Activated CD8-positive, alpha-beta memory T cell treated with anti-CD3 and anti-CD28 coated beads, Interleukin-2, amount 50 U/mL, for 48 hours (primary cell): ENCODE results near the gene MMP14.
A peak's percentile ranks its signal among the peaks of the same experiment; 100 is the strongest.

Experiments
- DNase-seq: peaks from one replicate; pipeline ENCODE4 v3.0.0-alpha.2; 2020

The MMP14 gene

GRCh38 chr14:22886500-22887259, 50.3 kb downstream of the MMP14 start:
- DNase-seq, result peak; percentile 81

DNA sequence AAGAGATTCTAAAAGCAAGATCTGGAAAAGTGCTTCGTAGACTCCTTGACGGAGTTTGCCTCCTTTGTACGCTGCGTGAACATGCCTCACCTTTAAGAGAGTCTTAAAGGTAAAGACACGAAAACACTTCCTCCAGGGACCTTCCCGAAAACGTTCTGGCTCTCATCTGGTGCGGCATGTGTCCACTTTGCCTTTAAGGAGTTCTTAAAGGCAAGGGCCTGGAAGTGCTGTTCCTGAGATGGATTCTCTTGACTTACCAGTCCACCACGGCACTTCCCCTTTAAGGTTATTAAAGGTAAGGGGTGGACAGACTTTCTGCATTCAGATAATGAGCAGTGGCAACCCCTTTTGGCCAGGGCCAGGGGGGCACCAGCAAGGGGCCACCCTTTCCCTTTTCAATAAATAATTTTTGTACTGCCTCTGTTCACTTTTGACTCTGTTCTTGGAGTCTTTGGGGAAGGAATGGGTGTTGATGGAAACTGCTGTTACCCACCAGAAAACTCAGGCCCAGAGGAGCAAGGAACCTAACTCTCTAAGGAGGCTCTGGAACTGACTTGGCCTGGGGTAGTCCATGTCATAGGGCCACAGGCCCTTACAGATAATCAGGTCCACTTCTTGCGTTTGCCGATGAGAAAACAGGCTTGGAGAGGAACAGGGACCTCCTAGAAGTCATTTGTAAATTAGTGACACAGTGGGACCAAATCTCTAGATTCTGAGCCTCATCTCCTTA, 51.0 kb downstream of the MMP14 start:
- no peak for DNase-seq

- DNase-seq, result peak; percentile 71
Observed at GRCh38 chr14:22887990-22888378, 51.6 kb downstream of the MMP14 start.

- no peak for DNase-seq
Observed at GRCh38 chr14:22888662-22889061, 52.3 kb downstream of the MMP14 start.

- DNase-seq, result no peak
Observed at GRCh38 chr14:22890416-22890815, 54.0 kb downstream of the MMP14 start.

DNA sequence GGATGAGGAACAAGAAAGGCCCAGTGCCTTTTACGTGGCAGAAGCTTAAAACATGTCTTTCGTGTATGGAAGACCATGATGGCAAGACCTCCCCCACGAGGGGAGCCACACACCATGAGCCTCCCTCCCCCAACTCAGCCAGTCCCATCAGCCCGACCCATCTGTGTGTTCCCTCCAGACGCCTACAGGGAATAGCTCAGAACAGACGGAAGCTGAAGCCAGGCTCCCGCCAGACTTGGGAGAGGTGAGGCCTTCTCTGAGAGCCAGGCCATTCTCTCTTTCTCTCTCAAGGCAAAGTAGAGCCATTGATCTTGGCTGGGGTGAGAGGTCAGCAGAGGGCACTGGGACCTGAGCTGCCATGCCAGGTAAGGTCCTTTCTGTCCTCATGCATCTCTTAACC, 56.1 kb downstream of the MMP14 start:
- DNase-seq, result no peak

DNA sequence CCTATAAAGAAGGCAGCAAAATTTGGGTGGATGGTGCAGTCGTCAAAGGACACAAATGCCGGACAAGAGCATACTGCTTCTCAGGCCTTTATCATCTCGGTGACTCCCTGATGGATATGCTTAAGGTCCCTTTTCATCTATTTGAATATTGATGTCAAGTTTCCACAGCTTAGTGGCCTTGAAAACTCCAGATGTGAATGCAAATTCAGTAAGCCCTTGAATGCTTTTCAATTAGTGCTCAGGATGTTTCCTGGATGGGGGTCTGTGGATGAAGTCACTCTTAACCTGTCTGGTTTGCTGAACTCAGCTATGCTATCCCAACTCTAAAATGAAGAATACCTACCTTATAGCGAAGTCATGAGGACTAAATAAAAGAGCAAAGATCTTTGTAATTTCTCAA, 57.3 kb downstream of the MMP14 start:
- no peak for DNase-seq

DNA sequence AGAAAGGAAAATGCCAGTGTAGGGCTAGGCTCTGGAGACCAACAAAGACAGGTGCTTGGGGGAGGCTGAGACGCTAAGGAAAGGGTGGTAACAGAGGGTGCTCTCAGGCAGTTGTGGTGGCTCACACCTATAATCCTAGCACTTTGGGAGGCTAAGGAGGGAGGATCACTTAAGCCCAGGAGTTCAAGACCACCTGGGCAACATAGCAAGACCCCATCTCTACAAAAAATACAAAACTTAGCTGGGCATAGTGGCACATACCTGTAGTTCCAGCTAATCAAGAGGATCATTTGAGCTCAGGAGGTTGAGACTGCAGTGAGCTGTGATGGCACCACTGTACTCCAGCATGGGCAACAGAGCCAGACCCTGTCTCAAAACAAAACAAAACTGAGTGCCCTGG, 59.0 kb downstream of the MMP14 start:
- no peak for DNase-seq

DNA sequence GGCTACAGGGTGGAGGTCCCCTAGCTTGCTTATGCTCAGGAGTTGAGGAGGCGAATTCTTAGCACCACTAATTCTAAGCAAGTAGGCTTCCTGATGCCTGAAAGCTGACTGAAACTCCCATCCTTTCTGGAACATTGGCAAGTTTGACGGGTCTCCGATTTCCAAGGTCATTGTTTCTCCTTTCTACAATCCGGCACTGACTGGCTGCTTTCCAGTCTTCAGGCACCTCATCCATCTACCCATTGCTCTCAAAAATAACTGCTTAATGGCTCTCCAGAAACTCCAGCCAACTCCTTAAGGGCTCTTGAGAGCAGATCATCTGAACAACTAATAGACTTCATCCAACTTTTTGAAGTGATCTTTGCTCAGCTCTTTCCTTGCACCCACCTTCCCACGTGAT, 60.0 kb downstream of the MMP14 start:
- no peak for DNase-seq

- no peak for DNase-seq
Observed at GRCh38 chr14:22896760-22897159, 60.4 kb downstream of the MMP14 start.

- no peak for DNase-seq
Observed at GRCh38 chr14:22897357-22897756, 61.0 kb downstream of the MMP14 start.
